B cell (primary cell): Measurements from ENCODE around the gene AK9. TPM values are rescaled to one million over a fixed set of nuclear protein-coding genes. Genes with fewer than 3 reads are reported as not detected.

Experiments
- ATAC-seq: fragments of 200-7000 bp; cut with Tn5 transposase; one replicate; pipeline ENCODE4 v1.10.0; 2021; ENCODE audit warnings: low read depth, mild to moderate bottlenecking, moderate number of reproducible peaks, moderate library complexity
- CTCF ChIA-PET: fragments of 350-600 bp; sonication (Branson Sonifier 250); formaldehyde crosslinking; loops from one replicate; lab custom pipeline; 2021; ENCODE audit warnings: antibody characterized with exemption, inconsistent platforms; lab: Charles Lee
- POLR2A ChIA-PET: fragments of 350-600 bp; sonication (Branson Sonifier 250); formaldehyde crosslinking; loops from one replicate; lab custom pipeline; 2021; ENCODE audit warnings: antibody characterized with exemption; lab: Charles Lee
- DNase-seq: peaks from one replicate; pipeline ENCODE4 v3.0.0; 2013
- H2AFZ ChIP-seq: 2 replicates; pipeline ENCODE4 v1.6.1; 2012; ENCODE audit warnings: mild to moderate bottlenecking, low read depth, low read length; ENCODE audit not compliant: insufficient read depth, poor library complexity, severe bottlenecking
- H3K27ac ChIP-seq, 2 donors: 1 replicate in 1 of 2; 2 replicates in 1 of 2; pipeline ENCODE4 v1.5.1; 2012 to 2013; ENCODE audit warnings: low read length in 2 of 2, mild to moderate bottlenecking in 2 of 2, moderate library complexity in 1 of 2
- H3K27me3 ChIP-seq, 4 experiments: fragments of 200-600 bp in 1 of 4; sonication (generic) in 1 of 4; replicated peaks in 1 of 4; 1 replicate in 2 of 4; 2 replicates in 2 of 4; pipeline versions ENCODE4 v1.6.1 to v1.7.0; 2013 to 2016; ENCODE audit warnings: low read length in 3 of 4, mild to moderate bottlenecking in 2 of 4, mixed read lengths in 1 of 4, moderate library complexity in 1 of 4; ENCODE audit not compliant: insufficient read depth in 4 of 4, control insufficient read depth in 3 of 4; ENCODE audit errors: control extremely low read depth in 1 of 4
- H3K36me3 ChIP-seq, 2 experiments: replicated peaks in 1 of 2; 1 replicate in 1 of 2; 2 replicates in 1 of 2; pipeline versions ENCODE4 v1.6.1 to v1.7.1; 2013; ENCODE audit warnings: low read length in 1 of 2; ENCODE audit not compliant: insufficient read depth in 2 of 2, control insufficient read depth in 1 of 2; ENCODE audit errors: control extremely low read depth in 1 of 2, extremely low read depth in 1 of 2
- H3K4me1 ChIP-seq, 2 donors: fragments of 200-600 bp in 1 of 2; sonication (generic) in 1 of 2; 1 replicate in 1 of 2; 2 replicates in 1 of 2; pipeline versions ENCODE4 v1.5.1 to v1.6.1; 2013 to 2017; ENCODE audit warnings: low read length in 2 of 2; ENCODE audit not compliant: control insufficient read depth in 2 of 2, insufficient read depth in 2 of 2
- H3K4me2 ChIP-seq: replicated peaks from 2 replicates; pipeline ENCODE3; 2012; ENCODE audit warnings: mild to moderate bottlenecking, low read depth, low read length; ENCODE audit not compliant: poor library complexity, severe bottlenecking
- H3K4me3 ChIP-seq, 5 experiments: fragments of 200-600 bp in 1 of 5; sonication (generic) in 1 of 5; 1 replicate in 3 of 5; 2 replicates in 2 of 5; pipeline versions ENCODE4 v1.5.1 to v1.7.0; 2011 to 2016; ENCODE audit warnings: low read length in 4 of 5, mild to moderate bottlenecking in 4 of 5, low read depth in 2 of 5, control low read depth in 1 of 5, moderate library complexity in 1 of 5; ENCODE audit not compliant: insufficient read depth in 1 of 5; ENCODE audit errors: control extremely low read depth in 1 of 5, extremely low read depth in 1 of 5
- H3K79me2 ChIP-seq: fragments of 200-600 bp; sonication (generic); one replicate; pipeline ENCODE4 v1.6.0; 2016; ENCODE audit warnings: low read length; ENCODE audit not compliant: control insufficient read depth, insufficient read depth
- H3K9ac ChIP-seq: fragments of 200-600 bp; sonication (generic); 2 replicates; pipeline ENCODE4 v1.6.1; 2017; ENCODE audit warnings: mild to moderate bottlenecking, low read length, moderate library complexity
- H3K9me3 ChIP-seq, 3 donors: one replicate each; pipeline versions ENCODE4 v1.6.1 to v1.7.1; 2013; ENCODE audit warnings: low read length in 2 of 3; ENCODE audit not compliant: control insufficient read depth in 2 of 3, insufficient read depth in 1 of 3; ENCODE audit errors: control extremely low read depth in 1 of 3
- H4K20me1 ChIP-seq: 2 replicates; pipeline ENCODE4 v1.6.0; 2012; ENCODE audit warnings: mild to moderate bottlenecking, low read length; ENCODE audit not compliant: insufficient read depth, control insufficient read depth, poor library complexity, severe bottlenecking
- H3K27ac Mint-ChIP-seq: one replicate; pipeline ENCODE4 v1.8.0; 2021; ENCODE audit warnings: mixed read lengths
- H3K27me3 Mint-ChIP-seq: one replicate; pipeline ENCODE4 v1.8.0; 2021; ENCODE audit warnings: mixed read lengths
- H3K4me1 Mint-ChIP-seq: one replicate; pipeline ENCODE4 v1.8.0; 2021; ENCODE audit warnings: mixed read lengths
- H3K4me3 Mint-ChIP-seq: one replicate; pipeline ENCODE4 v1.8.0; 2021; ENCODE audit warnings: mixed read lengths
- H3K9me3 Mint-ChIP-seq: one replicate; pipeline ENCODE4 v1.8.0; 2022; ENCODE audit warnings: mixed read lengths; ENCODE audit not compliant: insufficient read depth
- EZH2 ChIP-seq: IDR thresholded peaks from 2 replicates; pipeline ENCODE4 v1.6.1; 2012; ENCODE audit warnings: borderline replicate concordance, low read depth, mild to moderate bottlenecking, moderate library complexity, low read length; ENCODE audit not compliant: insufficient read depth, poor library complexity, severe bottlenecking
- WGBS: methylation state at CpG from one replicate; pipeline ENCODE4 v1.1.5; 2013; ENCODE audit warnings: missing lambda C conversion rate; ENCODE audit not compliant: insufficient coverage; 5-methylcytosine and 5-hydroxymethylcytosine counted together
- intact Hi-C: fragments of 100-400 bp; cut with micrococcal nuclease; formaldehyde crosslinking; loops from one replicate; pipeline ENCODE4 v1.10.0; 2022
- polyA plus RNA-seq: library from polyadenylated mRNA; depleted of rRNA; stranded (reverse); fragments of >200 nt; gene quantifications from 2 replicates; pipeline ENCODE4 v1.2.3, GENCODE V29; 2012
- total RNA-seq, 2 donors: library from RNA; stranded (reverse); fragments of 120-200 nt in 1 of 2; gene quantifications; 1 replicate in 1 of 2; 2 replicates in 1 of 2; pipeline versions ENCODE4 v1.2.3 to v1.2.4, GENCODE V29; 2013 to 2022
- TF ChIP-seq, protein P1 (sequence below): fragments of 200-600 bp; IDR thresholded peaks from one replicate; pipeline ENCODE4 v1.8.0; 2022; ENCODE audit warnings: antibody characterized with exemption, mild to moderate bottlenecking

AK9 gene
- total and polyA plus RNA-seq, 2 donors (not counting 1 experiment from before 2014, with no cell fraction given) = 6.4 to 26.5 TPM

DNA sequence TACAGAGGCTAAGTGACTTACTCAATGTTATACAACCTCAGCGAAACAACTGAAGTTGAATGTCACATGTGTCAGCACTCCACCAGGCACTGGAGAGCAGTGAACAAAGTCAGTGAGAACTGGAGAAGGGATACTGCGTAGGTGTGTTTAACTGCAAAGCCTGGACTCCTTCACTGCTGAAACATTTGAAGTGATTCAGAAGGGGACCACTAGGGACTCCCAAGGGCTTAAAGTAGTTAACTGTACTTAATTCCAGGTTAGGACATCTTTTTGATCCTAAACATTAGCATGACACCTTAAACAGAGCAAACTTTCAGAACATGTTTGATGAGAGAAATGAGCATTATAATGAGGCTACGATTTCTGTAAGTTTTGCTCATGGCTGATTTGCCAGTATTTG, 163.0 kb downstream of the AK9 start:
- Histone ChIP-seq H3K27me3 (no peaks in the 10 kb centered on the region), H3K79me2 (no peaks in the 10 kb centered on the region), H2AFZ (no peak overlapping the region), H4K20me1 (no peaks in the 10 kb centered on the region), H3K36me3 (no peaks in the 10 kb centered on the region), H3K27ac (no peak overlapping the region), H3K9ac (no peak overlapping the region), H3K4me1 (peaks cover 0 to 3% of the 10 kb centered on the region in 2 donors), H3K4me3 (no peak overlapping the region), H3K9me3 (no peaks in the 10 kb centered on the region), H3K4me2 (no peak overlapping the region)
- ChIA-PET CTCF (interaction anchor here (0.8 to 4.3 kb wide), 7 partner anchors 8 to 862 kb away, joined by 3 to 59 read pairs (median 4); no protein-coding TSS in a partner anchor), POLR2A (no interaction called here)
- DNase-seq (no peak), ATAC-seq (no peak)
- peaks cover 3% of the 10 kb centered on the region for H3K9me3 Mint-ChIP-seq
- WGBS = 92% methylated on average over 2 of the region's 3 CpGs
- H3K27ac Mint-ChIP-seq = no peak overlapping the region
- H3K4me1 Mint-ChIP-seq = peaks cover 4% of the 10 kb centered on the region
- intact Hi-C loops = loop anchor here (1.0 to 2.0 kb wide), 3 partner anchors 177 to 525 kb away; no protein-coding TSS in a partner anchor
- no peak overlapping the region for H3K4me3 Mint-ChIP-seq
- TF ChIP-seq, protein P1, sequence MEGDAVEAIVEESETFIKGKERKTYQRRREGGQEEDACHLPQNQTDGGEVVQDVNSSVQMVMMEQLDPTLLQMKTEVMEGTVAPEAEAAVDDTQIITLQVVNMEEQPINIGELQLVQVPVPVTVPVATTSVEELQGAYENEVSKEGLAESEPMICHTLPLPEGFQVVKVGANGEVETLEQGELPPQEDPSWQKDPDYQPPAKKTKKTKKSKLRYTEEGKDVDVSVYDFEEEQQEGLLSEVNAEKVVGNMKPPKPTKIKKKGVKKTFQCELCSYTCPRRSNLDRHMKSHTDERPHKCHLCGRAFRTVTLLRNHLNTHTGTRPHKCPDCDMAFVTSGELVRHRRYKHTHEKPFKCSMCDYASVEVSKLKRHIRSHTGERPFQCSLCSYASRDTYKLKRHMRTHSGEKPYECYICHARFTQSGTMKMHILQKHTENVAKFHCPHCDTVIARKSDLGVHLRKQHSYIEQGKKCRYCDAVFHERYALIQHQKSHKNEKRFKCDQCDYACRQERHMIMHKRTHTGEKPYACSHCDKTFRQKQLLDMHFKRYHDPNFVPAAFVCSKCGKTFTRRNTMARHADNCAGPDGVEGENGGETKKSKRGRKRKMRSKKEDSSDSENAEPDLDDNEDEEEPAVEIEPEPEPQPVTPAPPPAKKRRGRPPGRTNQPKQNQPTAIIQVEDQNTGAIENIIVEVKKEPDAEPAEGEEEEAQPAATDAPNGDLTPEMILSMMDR = no peak
- TF ChIP-seq EZH2 = no peak
- H3K27me3 Mint-ChIP-seq = no peaks in the 10 kb centered on the region

DNA sequence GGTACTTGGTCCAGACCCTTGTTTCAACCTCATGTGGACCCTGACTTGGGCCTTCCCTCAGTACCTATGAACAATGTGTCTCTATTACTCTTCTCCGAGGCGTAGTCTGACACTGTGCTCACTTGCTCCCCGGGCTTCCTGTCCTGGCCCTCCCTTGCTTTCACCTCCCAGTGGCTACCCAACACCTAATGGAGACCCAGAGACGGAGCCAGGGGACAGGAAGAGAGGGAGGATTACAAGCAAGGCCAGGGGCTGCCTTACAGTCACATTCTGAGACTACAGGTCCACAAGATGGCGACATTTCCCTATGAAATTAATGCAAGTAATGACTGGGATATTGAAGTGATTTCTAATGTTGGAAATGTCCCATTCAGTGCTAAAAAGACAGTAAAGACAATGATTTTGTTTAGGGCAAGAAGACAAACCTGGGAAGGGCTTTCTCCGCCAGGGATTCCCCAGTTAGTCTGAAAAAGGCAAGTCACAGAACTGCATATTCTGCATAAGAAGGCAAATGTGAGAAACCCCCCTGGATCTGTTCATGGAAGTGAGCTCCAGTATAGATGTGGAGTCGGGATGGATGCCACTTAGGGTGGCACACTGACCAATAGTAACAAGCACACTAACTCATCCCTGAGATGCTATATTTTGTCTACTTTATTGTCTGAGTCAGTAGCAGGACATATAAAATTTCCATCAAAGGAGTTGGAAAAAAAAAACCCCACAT, 163.9 kb downstream of the AK9 start:
- Histone ChIP-seq H4K20me1 (no peaks in the 10 kb centered on the region), H3K27me3 (no peaks in the 10 kb centered on the region), H3K27ac (no peak overlapping the region), H2AFZ (peak overlapping the region; percentile 43), H3K4me1 (peaks cover 0 to 3% of the 10 kb centered on the region in 2 donors), H3K9ac (no peak overlapping the region), H3K9me3 (no peaks in the 10 kb centered on the region), H3K79me2 (no peaks in the 10 kb centered on the region), H3K4me3 (no peak overlapping the region), H3K36me3 (no peaks in the 10 kb centered on the region), H3K4me2 (no peak overlapping the region)
- DNase-seq = peak; percentile 74
- peak; percentile 66 for ATAC-seq
- ChIA-PET POLR2A (no interaction called here), CTCF (interaction anchor here (0.5 to 4.3 kb wide), 7 partner anchors 11 to 863 kb away, joined by 3 to 59 read pairs (median 4); no protein-coding TSS in a partner anchor)
- H3K27ac Mint-ChIP-seq = no peak overlapping the region
- TF ChIP-seq EZH2 = no peak
- TF ChIP-seq, protein P1 = peak; percentile 74
- H3K27me3 Mint-ChIP-seq = no peaks in the 10 kb centered on the region
- intact Hi-C loops = loop anchor here (1.0 to 2.0 kb wide), 3 partner anchors 178 to 526 kb away; no protein-coding TSS in a partner anchor
- no peak overlapping the region for H3K4me3 Mint-ChIP-seq
- H3K9me3 Mint-ChIP-seq = peaks cover 3% of the 10 kb centered on the region
- peaks cover 4% of the 10 kb centered on the region for H3K4me1 Mint-ChIP-seq
- 45% methylated on average over 2 of the region's 7 CpGs for WGBS
